Epithelial cell of proximal tubule (primary cell): ENCODE results near the gene RABGAP1. TPM values are rescaled to one million over a fixed set of nuclear protein-coding genes. Genes with fewer than 3 reads are reported as not detected.

ENCODE experiments used
- DNase-seq: peaks from one replicate; pipeline ENCODE4 v3.0.0-alpha.2; 2011; ENCODE audit warnings: low read depth
- H3K4me3 ChIP-seq: 2 replicates; pipeline ENCODE4 v1.5.1; 2011; ENCODE audit warnings: low read depth, mild to moderate bottlenecking, low read length
- CTCF ChIP-seq: conservative IDR thresholded peaks from 2 replicates; pipeline ENCODE4 v1.5.1; 2012; ENCODE audit warnings: low read depth, mild to moderate bottlenecking, low read length
- total RNA-seq: library from RNA; depleted of rRNA; stranded (reverse); fragments of >200 nt; gene quantifications from 2 replicates; pipeline ENCODE4 v1.2.3, GENCODE V29; 2015

RABGAP1 gene
- total RNA-seq, 1 donor from 2014 or later: 13.1 TPM

DNA sequence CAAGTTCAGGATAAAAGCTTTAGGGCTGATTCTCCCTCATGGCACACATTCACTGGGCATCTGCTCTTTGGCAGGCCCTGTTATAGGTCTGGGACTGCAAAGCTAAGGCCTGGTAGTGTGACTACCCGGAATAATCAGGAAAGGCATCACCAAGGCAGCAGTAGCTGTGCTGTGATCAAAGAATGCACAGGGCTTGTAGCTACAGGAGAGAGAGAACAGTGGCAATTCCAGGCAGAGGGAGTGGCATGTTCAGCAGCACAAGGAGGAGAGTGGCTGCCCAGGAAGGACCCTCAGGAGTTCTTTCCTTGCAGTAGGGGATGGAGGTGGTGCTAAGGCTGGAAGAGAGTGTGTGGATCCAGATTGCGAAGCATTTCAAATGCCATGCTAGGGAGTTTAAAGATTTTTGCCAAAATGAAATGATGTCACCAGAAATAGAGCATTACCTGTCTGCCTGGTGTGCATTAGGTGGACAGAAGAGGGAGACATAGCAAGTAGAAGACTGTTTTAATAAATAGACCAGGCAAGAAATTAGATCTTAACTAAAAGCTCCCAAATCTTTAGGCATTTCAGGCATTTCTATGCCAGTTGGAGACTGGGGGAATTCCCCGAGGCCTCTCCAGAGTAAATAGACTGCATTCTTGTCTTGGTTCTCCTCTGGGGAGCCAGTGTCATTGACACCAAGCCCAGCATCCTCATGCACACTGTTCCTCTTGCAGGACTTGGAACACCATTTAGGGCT is 161.7 kb downstream of the RABGAP1 start:
- DNase-seq: no peak
- TF ChIP-seq CTCF: peak; percentile 53
- H3K4me3 ChIP-seq: no peak overlapping the region

DNA sequence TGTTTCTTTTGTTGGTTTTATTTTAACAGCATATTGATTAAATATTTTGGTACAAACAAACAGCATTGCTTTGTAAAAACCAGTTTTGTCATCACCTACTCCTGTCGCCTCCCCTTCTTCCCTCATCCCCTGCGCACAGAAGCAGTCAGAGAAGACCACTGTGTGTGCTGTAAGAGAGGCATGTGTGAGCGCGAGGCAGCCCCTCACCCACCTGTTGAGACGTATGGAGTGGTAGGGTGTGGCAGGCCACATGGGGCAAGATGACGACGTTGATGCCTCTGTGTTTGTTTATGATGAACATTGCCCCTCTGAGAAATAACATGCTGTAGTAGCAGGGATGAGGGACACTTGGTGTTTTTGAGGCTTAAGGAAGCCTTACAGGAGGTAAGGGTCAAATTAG is 164.0 kb downstream of the RABGAP1 start:
- no peak for TF ChIP-seq CTCF
- DNase-seq: no peak
- H3K4me3 ChIP-seq: no peak overlapping the region

DNA sequence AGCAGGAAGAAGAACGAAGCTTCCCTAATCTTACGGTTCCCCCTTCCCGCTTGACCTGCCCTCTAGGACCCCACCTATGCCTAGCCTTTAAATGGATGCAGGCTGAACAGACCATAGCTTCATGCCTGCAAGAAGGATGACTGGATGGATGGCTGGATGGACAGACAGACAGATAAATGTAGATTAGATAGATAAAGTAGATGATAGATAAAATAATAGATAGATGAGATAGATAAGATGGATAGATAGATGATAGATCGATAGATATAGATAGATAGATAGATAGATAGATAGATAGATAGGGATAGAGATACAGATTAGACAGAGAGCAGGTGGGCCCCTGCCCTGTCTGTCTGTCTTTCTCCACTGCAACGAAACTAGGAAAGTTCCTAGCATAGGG is 164.7 kb downstream of the RABGAP1 start:
- H3K4me3 ChIP-seq: no peak overlapping the region
- DNase-seq: no peak
- no peak for TF ChIP-seq CTCF

GRCh38 chr9:123107639-123108285 is 166.9 kb downstream of the RABGAP1 start:
- no peak for DNase-seq
- no peak overlapping the region for H3K4me3 ChIP-seq
- no peak for TF ChIP-seq CTCF

- TF ChIP-seq CTCF: no peak
- DNase-seq: no peak
- H3K4me3 ChIP-seq: no peak overlapping the region
Observed at GRCh38 chr9:123108976-123109375, 168.2 kb downstream of the RABGAP1 start.

DNA sequence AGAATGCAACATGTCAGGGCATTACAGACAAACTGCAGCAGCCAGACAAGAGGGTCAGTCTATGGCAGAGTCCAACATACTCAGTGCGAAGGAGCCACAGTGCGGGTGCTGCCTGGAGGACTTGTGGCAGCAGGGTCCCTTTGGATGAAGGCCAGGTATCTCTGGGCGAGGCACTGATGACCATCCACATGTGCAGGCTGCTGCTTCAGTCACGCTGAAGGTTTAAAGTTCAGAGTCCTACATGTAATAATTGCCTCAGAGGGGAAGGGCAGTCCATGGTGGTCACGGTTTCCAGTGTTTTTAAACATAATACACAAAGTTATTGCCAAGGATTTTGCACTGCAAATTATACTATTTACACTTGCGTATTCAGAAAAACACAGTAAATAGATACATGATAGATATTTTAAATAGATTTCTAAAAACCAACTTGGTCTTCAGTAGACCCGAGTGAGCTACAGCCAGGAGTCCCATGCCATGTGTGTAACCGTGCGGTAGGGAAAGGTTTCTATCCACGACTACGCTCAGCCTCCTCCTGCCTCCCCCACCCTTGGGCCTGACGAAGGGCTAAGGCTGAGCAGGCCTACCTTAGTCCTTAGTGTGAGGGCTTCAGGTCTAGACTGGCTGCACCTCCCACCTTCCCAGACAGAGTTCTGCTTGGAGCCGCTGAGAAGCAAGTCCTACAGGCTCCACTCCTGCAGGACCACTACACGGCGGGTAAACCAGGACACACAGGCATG is 168.9 kb downstream of the RABGAP1 start:
- no peak overlapping the region for H3K4me3 ChIP-seq
- no peak for TF ChIP-seq CTCF
- DNase-seq: no peak
